Glomerular visceral epithelial cell (primary cell): Measurements from ENCODE around the gene PIK3CD.

Experiments
- DNase-seq: peaks from one replicate; pipeline ENCODE4 v3.0.0-alpha.2; 2016; ENCODE audit errors: extremely low spot score

The PIK3CD gene

DNA sequence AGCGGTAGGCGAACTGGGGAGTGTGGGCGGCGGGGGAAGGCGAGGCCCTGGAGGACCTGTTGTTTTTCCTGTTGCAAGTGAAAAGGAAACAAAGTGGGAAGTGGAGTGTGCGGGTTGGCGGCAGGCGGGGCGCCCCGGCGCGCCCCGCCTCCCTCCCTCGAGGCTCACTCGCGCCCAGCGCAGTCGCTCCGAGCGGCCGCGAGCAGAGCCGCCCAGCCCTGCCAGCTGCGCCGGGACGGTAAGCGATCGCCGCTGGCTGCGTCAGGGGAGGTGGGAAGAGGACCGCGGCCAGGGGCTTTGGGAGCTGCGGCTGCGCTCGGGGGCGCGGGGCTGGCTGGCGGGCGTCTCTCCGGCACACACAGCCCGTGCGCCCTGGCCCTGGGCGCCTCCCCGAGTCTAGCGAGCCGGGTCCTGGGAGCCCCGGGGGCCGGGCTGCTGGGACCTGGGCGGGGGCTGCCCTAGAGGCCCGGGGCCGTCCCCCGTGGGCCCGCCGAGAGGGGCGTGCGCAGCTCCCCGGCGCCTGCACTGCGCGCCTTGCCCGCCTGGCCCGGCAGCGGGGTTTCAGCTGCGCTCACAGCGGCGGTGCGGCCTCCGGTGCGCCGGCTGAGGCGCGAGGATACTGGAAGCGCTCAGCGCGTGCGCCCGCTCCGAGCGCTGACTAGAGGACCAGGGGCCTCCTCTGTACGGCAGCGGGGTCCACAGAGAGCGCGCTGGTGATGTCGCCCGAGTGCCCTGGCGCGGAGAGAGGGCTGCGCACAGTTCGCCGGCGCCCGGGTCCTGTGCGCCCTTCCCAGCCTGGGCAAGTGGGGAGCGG is at the start of gene PIK3CD:
Gene PIK3CD (plus strand): TSS at position 167 of the 814 bp plus-strand sequence. CDS start 58,725 bp downstream, outside the sequence.
- DNase-seq: peak; percentile 46

DNA sequence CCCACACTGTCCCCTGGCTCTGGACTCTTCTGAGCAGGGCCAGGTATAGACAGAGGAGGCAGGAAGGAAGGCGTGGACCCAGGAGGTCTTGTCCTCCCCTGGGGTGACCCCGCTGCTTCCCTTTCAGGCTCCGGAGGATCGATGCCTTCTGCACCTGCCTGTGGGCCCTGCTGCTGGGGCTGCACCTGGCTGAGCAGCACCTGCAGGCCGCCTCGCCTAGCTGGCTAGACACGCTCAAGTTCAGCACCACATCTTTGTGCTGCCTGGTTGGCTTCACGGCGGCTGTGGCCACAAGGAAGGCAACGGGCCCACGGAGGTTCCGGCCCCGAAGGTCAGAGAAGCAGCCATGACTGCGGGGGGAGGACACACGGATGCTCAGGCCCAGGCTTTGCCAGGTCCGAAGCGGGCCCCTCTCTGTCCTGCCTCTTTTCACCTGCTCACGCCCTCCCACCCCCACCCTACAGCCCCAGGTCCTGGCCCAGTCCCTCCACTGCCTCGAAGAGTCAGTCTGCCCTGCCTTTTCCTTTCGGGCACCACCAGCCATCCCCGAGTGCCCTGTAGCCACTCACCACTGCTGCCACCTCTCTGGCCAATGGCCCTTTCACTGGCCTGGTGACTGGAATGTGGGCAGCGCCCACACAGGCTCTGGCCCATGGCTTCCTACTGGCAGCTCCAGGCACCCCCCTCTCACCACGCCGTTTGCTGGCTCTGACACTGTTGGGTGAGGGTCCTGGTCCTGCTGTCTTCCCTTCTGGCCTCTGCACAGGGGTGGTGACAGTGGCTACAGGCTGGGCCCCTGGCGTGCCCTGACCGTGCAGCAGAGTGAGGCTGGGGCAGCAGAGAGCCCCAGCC is 49.4 kb upstream of the PIK3CD start:
- DNase-seq: no peak

GRCh38 chr1:9602794-9603167 is 48.8 kb upstream of the PIK3CD start:
- DNase-seq: no peak

DNA sequence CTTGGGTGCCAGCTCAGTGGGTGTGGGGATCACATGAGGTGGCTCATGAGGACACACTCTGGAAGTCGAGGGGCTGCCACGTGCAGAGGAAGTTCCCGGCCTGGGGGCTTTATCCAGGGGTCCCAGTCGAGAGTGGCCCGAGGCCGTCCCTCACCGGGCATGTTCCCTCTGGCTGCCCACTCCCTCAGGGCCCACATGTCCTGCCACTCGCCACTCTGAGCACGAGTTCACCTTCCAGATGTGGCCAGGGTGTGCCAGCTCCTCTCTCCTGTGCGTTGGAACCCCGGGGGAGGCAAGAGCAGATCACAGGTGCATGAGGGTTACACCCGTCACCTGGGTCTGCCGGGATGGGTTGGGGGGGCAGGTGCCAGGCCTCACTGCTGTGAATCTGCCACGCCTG is 48.2 kb upstream of the PIK3CD start:
- DNase-seq: no peak

DNA sequence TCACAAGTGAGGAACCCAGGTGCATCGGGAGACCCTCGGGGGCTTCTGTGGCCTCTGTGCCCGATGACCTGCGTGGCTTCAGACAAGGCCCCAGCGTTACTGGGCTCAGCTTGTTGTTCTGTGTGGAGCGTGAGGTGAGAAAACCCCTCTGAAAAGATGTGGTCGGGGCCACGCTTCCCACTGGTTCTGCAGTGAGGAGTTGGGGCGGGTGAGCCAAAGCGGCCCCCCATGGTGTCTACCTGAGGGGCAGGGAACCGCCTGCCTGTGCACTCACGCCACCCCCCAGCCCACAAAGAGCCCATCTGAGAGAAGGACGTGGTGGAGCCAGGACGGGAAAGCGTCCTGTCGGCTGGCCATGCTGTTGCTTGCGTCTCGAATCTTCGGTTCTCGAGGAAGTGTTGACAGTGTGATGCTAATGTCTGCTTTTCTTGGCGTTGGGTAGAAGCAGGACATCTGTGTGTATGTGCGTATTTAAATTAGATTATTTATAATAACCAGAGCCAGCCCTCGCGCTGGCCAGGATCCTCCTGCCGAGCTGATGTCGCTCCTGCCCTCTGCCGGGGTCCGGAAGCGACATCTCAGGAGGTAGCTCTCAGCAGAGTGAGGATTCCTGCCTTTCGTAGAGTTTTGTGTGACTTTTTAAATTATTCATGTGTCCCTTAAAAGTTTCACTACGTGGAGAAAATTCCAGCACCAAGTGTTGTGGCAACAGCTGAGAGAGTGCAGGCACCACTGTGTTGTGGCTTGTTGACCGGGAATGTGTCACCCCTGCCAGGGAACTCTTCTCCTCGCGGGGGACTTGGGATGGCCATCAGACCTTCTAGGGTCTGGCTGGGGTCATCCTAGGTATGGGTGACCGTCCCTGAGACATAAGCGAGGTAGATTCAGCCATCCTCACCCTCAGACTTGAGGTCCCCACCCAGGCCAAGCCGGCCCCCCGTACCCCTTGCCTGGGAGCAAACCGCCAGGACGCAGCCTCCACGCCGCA is 47.5 kb upstream of the PIK3CD start:
- no peak for DNase-seq

- no peak for DNase-seq
These were observed 46.7 kb upstream of the PIK3CD start for GRCh38 chr1:9604836-9605235.

- DNase-seq: no peak
These were observed 45.5 kb upstream of the PIK3CD start for GRCh38 chr1:9605946-9606455.

DNA sequence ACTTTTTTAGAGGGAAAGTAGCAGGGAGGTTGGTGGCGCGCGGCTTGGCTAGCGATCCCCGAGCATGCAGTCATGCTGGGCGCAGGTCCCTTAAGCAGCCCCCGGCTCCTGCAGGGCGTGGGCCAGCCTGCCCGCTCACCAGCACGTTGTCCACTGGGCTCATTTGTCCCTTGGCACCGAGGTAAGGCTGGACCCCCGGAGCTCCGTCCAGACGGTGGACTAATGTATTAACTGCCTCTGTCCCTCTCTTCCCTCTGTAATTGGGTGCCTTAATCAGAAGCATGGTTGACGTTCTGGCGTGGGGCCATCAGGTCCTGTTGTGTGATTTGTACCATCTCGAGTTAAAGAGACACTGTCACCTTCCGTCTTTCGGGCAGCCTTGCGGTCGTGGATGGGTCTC is 45.1 kb upstream of the PIK3CD start:
- no peak for DNase-seq

DNA sequence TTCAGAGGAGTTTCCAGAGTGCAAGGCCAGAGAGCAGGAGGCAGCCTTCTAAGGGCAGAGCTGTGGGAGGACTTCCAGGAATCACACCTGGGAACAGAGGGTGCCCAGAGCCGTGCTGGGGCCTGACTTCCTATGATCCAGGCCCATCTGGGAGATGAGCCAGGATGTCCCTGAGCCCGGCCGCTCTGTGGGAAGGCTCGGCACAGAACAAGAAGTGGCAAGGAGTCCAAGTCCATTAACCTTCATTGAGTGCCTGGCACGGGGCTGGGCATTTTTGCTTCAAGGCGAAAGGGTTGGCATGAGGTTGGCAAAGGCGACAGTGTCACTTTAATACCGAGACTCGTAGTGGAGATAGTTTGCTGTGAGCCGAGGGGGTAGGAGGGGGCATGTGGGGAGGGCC is 44.6 kb upstream of the PIK3CD start:
- no peak for DNase-seq

- no peak for DNase-seq
These were observed 44.2 kb upstream of the PIK3CD start for GRCh38 chr1:9607352-9607751.

DNA sequence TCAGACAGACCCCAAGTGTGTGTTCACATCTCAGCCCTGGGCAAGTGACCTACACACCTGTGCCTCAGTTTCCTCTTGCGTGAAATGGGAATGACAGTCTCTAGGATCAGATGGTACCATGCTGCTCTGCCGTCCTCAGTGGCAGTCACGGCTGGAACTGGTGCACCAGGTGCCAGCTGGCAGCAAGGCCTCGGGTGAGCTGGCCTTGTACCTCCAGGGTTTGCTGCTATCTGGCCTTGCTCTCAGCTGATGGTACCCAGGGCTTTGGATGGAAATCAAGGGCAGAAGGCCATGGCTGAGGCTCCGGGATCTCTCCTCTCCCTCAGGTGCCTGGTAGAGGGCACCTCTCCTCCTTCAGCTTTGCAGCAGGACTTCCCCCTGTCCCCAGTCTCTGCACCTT is 41.5 kb upstream of the PIK3CD start:
- no peak for DNase-seq

DNA sequence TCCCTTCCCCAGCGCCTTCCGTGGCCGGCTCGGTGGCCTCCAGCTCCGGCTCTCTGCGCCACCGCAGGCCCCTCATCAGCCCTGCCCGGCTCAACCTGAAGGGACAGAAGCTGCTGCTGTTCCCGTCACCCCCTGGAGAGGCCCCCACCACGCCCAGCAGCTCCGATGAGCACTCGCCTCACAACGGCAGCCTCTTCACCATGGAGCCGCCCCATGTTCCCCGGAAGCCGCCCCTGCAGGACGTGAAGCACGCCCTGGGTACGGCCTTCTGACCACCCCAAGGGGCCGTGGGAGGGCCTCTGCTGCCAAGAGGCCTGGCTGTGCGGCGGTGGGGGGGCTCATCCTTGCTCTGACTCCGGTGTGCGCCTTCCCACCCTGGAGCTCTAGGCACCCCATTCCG is 41.0 kb upstream of the PIK3CD start:
- no peak for DNase-seq

DNA sequence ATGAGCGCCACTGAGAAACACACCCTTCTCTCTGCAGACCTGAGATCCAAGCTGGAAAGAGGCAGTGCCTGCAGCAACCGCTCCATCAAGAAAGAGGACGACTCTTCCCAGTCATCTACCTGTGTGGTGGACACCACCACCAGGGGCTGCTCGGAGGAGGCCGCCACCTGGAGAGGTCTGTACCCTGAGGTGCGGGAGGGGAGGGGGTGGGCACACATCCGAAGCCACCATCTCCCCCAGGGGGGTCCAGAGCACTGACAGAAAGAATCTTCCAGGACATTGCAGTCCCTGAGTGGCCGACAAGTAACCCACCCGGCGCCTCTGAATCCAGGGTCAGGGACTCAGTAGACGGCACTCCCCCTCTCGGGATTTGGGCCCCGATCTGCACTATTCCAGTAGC is 39.8 kb upstream of the PIK3CD start:
- no peak for DNase-seq

- peak; percentile 33 for DNase-seq
These were observed 39.2 kb upstream of the PIK3CD start for GRCh38 chr1:9612162-9612845.

GRCh38 chr1:9612871-9613624 is 38.5 kb upstream of the PIK3CD start:
- no peak for DNase-seq

- no peak for DNase-seq
These were observed 37.8 kb upstream of the PIK3CD start for GRCh38 chr1:9613625-9614299.

DNA sequence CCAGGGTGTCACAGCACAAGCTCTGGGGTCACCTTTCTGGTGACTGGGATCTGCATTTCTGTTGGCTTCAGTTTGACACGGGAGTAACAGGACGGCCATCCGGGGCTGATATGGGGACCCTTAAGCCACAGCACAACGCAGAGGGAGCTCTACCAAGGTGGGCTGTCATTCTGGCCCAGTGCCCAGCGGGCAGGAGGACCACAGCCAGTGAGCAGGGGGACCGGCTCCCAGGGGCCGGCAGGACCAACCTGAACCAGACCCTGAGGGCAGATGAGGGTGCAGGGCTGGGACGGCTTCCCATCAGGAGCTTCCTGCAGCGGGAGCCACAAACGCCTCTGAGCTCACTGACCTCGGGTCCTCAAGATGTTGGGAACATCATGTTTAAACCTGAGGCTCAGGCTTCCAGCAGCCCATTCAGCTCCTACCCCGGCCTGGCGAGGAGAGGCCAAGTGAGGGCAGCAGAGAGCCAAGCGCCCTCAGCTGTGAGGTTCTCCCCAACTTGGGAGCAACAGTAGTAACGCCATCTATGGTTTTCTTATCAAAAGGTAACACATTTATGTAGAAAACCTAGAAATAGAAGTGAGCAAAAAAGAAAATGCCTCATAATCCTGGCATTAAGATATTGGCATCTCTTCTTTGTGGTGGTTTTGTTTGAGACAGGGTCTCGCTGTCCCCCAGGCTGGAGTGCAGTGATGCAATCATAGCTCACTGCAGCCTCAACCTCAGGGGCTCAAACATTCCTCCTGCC is 36.0 kb upstream of the PIK3CD start:
- peak; percentile 47 for DNase-seq

- DNase-seq: no peak
These were observed 32.4 kb upstream of the PIK3CD start for GRCh38 chr1:9618909-9619679.
